ENCODE results near the gene SOX13.
A peak's percentile ranks its signal among the peaks of the same experiment; 100 is the strongest.

SOX13 gene

DNA sequence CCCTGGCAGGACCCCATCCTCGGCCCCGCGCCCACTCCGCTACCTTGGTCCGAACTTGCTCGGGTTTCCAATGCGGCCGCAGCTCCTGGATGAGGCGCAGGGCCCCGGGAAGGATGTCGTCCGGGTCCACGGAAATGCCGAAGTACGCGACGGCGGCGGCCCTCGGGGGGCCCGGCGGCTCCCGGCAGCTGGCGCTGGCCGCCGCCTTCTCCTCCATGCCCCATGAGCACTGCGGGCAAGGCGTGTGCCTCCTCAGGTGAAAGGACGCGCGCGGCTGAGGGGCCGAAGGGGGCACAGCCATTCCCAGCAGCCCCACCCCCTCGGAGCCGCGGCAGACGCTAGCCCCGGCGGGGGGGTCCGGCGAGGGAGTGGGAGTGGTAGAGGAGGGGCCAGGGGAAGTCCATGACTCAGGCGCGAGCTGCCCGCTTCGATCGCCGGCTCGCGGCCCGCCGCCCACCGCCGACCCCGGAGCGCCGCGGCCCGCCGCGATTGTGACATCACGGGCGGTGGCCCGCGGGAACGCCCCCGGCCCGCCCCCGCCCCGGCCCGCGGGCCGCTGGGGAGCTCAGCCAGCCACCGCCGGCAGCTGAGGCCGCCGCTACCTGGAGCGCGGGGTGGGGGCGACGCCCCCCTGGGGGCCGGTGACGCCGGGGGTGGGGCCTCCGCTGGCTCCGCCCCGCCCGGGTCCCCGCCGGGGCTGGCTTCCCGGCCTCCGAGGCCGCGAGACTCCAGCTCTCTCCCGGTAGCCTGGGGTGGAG is 78.8 kb downstream of the SOX13 start, which contains the start of gene ETNK2:
Gene ETNK2, minus strand, starts transcription at position 493 of the 758 bp plus-strand sequence. Its CDS starts 192 bp downstream, at position 301.
- no peaks in the 10 kb centered on the region for H3K36me3 Mint-ChIP-seq
- peak within 1 kb of the TSS; percentile 78 for H3K4me3 Mint-ChIP-seq
- H3K27ac Mint-ChIP-seq: peak within 1 kb of the TSS; percentile 16
- H3K4me1 Mint-ChIP-seq (ENCODE audit: low read depth): peaks cover 4% of the 10 kb centered on the region
- H3K27me3 Mint-ChIP-seq: no peaks in the 10 kb centered on the region
- no peaks in the 10 kb centered on the region for H3K9me3 Mint-ChIP-seq (ENCODE audit: low read depth)

DNA sequence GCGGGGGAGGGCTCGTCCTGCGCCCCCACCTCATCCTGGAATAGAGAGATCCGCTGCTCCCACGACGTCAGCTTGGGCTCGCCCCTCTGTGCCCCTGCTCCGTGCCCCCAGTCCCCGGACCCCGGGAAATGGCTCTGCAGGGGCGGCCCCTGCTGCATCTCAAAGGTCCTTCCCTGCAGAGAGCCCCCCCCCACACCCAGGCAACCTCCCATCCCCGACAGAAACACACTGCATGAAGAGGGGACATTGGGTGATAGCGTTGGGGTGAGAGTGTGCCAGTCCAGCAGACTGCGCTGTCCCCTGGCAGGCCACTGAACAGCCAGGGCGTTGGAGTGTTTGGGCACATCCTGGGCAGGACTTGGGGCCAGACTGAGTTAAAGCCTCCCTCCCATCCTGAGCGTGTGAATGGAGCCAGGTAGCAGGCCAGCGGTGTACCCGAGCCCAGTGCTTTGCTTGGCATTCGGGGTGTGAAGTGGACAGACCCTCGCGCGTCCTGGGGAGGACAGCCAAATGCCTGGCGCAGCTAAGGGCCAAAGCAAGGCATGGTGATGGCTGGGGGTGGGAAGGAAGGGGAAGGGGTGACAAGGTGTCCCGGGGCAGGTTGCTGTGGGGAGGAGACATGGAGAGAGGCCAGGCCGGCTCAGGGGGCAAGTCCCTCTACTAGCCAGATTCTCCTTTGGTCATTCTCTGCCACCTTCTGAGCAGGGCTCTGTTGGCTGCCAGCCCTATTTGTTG is 79.6 kb downstream of the SOX13 start:
- Mint-ChIP-seq H3K4me3 (peak overlapping the region; percentile 71), H3K4me1 (ENCODE audit: low read depth) (peaks cover 4% of the 10 kb centered on the region), H3K27ac (peak overlapping the region; percentile 16), H3K36me3 (no peaks in the 10 kb centered on the region), H3K9me3 (ENCODE audit: low read depth) (no peaks in the 10 kb centered on the region), H3K27me3 (no peaks in the 10 kb centered on the region)

- Mint-ChIP-seq H3K4me1 (ENCODE audit: low read depth) (peaks cover 4% of the 10 kb centered on the region), H3K9me3 (ENCODE audit: low read depth) (no peaks in the 10 kb centered on the region), H3K36me3 (no peaks in the 10 kb centered on the region), H3K4me3 (peak overlapping the region; percentile 20), H3K27me3 (no peaks in the 10 kb centered on the region), H3K27ac (no peak overlapping the region)
Observed at GRCh38 chr1:204153667-204154066, 80.8 kb downstream of the SOX13 start.

GRCh38 chr1:204154568-204155255 is 81.8 kb downstream of the SOX13 start:
- Mint-ChIP-seq H3K4me3 (no peak overlapping the region), H3K9me3 (ENCODE audit: low read depth) (no peaks in the 10 kb centered on the region), H3K36me3 (no peaks in the 10 kb centered on the region)

GRCh38 chr1:204155881-204156280 is 83.0 kb downstream of the SOX13 start:
- H3K27me3 Mint-ChIP-seq: no peaks in the 10 kb centered on the region
- H3K4me3 Mint-ChIP-seq: no peak overlapping the region
- no peaks in the 10 kb centered on the region for H3K9me3 Mint-ChIP-seq (ENCODE audit: low read depth)
- H3K36me3 Mint-ChIP-seq: no peaks in the 10 kb centered on the region
- H3K4me1 Mint-ChIP-seq (ENCODE audit: low read depth): no peaks in the 10 kb centered on the region
- no peak overlapping the region for H3K27ac Mint-ChIP-seq

More at GRCh38 chr1:204154568-204155255, 81.8 kb downstream of the SOX13 start:
- H3K27ac Mint-ChIP-seq: no peak overlapping the region
- H3K27me3 Mint-ChIP-seq: no peaks in the 10 kb centered on the region
- H3K4me1 Mint-ChIP-seq (ENCODE audit: low read depth): peaks cover 4% of the 10 kb centered on the region

- no peaks in the 10 kb centered on the region for H3K4me1 Mint-ChIP-seq (ENCODE audit: low read depth)
- no peak overlapping the region for H3K4me3 Mint-ChIP-seq
- no peak overlapping the region for H3K27ac Mint-ChIP-seq
- H3K36me3 Mint-ChIP-seq: no peaks in the 10 kb centered on the region
- no peaks in the 10 kb centered on the region for H3K9me3 Mint-ChIP-seq (ENCODE audit: low read depth)
- peaks cover 2% of the 10 kb centered on the region for H3K27me3 Mint-ChIP-seq
Observed at GRCh38 chr1:204157962-204158361, 85.0 kb downstream of the SOX13 start.

GRCh38 chr1:204161609-204162493 is 88.9 kb downstream of the SOX13 start:
- H3K27ac Mint-ChIP-seq: no peak overlapping the region
- no peaks in the 10 kb centered on the region for H3K9me3 Mint-ChIP-seq (ENCODE audit: low read depth)
- H3K27me3 Mint-ChIP-seq: peaks cover 4% of the 10 kb centered on the region
- H3K4me3 Mint-ChIP-seq: no peak overlapping the region
- no peaks in the 10 kb centered on the region for H3K4me1 Mint-ChIP-seq (ENCODE audit: low read depth)
- no peaks in the 10 kb centered on the region for H3K36me3 Mint-ChIP-seq

DNA sequence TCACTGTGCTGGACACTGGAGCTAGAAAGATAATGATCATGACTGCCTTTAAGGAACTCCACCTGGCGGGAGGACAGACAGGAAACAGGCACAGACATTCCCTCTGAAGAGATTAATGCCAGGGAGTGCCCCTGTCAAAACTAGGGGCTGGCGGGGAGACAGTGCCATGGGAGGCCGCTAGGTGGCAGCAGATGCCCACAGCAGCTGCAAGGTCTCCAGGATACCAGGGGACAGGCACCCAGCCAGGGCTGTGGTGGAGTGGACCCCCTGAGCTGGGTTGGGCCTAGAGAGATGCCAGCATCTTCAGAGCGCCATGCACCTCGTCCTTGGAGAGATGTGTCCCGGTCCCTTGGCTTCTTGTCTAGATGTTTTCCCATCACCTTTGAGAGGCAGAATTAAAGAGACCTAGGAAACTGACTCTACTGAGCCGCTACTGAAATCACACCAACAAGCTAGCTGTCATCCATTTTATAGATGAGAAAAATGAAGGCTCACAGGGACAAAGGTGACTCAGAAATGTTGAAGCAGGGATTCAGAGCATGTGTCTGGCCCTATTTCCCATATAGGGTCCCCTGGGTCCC is 89.7 kb downstream of the SOX13 start:
- Mint-ChIP-seq H3K27ac (no peak overlapping the region), H3K4me1 (ENCODE audit: low read depth) (no peaks in the 10 kb centered on the region), H3K36me3 (peaks cover 2% of the 10 kb centered on the region), H3K9me3 (ENCODE audit: low read depth) (peaks cover 4% of the 10 kb centered on the region), H3K27me3 (peaks cover 4% of the 10 kb centered on the region), H3K4me3 (no peak overlapping the region)

- peaks cover 10% of the 10 kb centered on the region for H3K36me3 Mint-ChIP-seq
- H3K27ac Mint-ChIP-seq: no peak within 1 kb of the TSS
- H3K27me3 Mint-ChIP-seq: peaks cover 4% of the 10 kb centered on the region
- H3K4me1 Mint-ChIP-seq (ENCODE audit: low read depth): no peaks in the 10 kb centered on the region
- H3K4me3 Mint-ChIP-seq: no peak within 1 kb of the TSS
- peaks cover 14% of the 10 kb centered on the region for H3K9me3 Mint-ChIP-seq (ENCODE audit: low read depth)
Observed at GRCh38 chr1:204166219-204166618, 93.3 kb downstream of the SOX13 start, which contains the start of gene REN. REN (minus strand) TSS chr1:204166337; CDS start chr1:204166293, 44 bp downstream.

- H3K36me3 Mint-ChIP-seq: peaks cover 14% of the 10 kb centered on the region
- H3K4me1 Mint-ChIP-seq (ENCODE audit: low read depth): no peaks in the 10 kb centered on the region
Observed at GRCh38 chr1:204167730-204168129, 94.8 kb downstream of the SOX13 start.

GRCh38 chr1:204169858-204170257 is 96.9 kb downstream of the SOX13 start:
- H3K9me3 Mint-ChIP-seq (ENCODE audit: low read depth): peaks cover 23% of the 10 kb centered on the region

More at GRCh38 chr1:204167730-204168129, 94.8 kb downstream of the SOX13 start:
- H3K27me3 Mint-ChIP-seq: peaks cover 3% of the 10 kb centered on the region
- no peak overlapping the region for H3K4me3 Mint-ChIP-seq
- no peak overlapping the region for H3K27ac Mint-ChIP-seq
- H3K9me3 Mint-ChIP-seq (ENCODE audit: low read depth): peaks cover 23% of the 10 kb centered on the region

GRCh38 chr1:204170494-204171155 is 97.7 kb downstream of the SOX13 start:
- no peak overlapping the region for H3K27ac Mint-ChIP-seq
- no peak overlapping the region for H3K4me3 Mint-ChIP-seq
- H3K36me3 Mint-ChIP-seq: peaks cover 19% of the 10 kb centered on the region
- H3K27me3 Mint-ChIP-seq: no peaks in the 10 kb centered on the region
- no peaks in the 10 kb centered on the region for H3K4me1 Mint-ChIP-seq (ENCODE audit: low read depth)
- H3K9me3 Mint-ChIP-seq (ENCODE audit: low read depth): peaks cover 23% of the 10 kb centered on the region

More at GRCh38 chr1:204169858-204170257, 96.9 kb downstream of the SOX13 start:
- no peak overlapping the region for H3K27ac Mint-ChIP-seq
- peaks cover 19% of the 10 kb centered on the region for H3K36me3 Mint-ChIP-seq
- peaks cover 3% of the 10 kb centered on the region for H3K27me3 Mint-ChIP-seq
- H3K4me3 Mint-ChIP-seq: no peak overlapping the region
- no peaks in the 10 kb centered on the region for H3K4me1 Mint-ChIP-seq (ENCODE audit: low read depth)

DNA sequence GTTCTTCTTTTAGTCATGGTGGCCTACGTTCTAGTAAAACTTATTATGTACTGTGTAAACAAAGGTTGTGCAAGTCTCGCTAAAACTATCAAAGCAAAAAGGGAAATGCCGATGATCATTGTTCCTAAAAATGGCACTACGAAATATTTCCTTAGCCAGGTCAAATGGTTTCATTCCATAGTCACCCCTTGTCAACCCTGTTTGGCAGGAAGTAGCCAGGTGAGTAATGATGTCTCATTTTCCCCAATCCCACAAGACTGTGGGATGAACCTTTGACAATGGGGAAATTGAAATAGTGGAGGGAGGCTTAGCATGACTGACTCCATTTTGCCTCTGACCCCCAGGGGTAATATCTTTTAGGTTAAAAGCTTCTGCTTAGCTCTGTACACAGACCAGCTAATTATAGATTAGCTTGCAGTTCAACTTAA is 98.8 kb downstream of the SOX13 start:
- H3K9me3 Mint-ChIP-seq (ENCODE audit: low read depth): peaks cover 23% of the 10 kb centered on the region
- peaks cover 19% of the 10 kb centered on the region for H3K36me3 Mint-ChIP-seq
- H3K27ac Mint-ChIP-seq: no peak overlapping the region
- no peak overlapping the region for H3K4me3 Mint-ChIP-seq
- H3K4me1 Mint-ChIP-seq (ENCODE audit: low read depth): no peaks in the 10 kb centered on the region
- H3K27me3 Mint-ChIP-seq: no peaks in the 10 kb centered on the region

Measured in activated naive CD8-positive, alpha-beta T cell (primary cell).